Stimulated activated CD8-positive, alpha-beta memory T cell treated with anti-CD3 and anti-CD28 coated beads, Interleukin-12 subunit alpha, Interleukin-12 subunit beta, amount 100 ng/mL, for 1 hour (primary cell): ENCODE measurements around the gene TRPM8.
A peak's percentile ranks its signal among the peaks of the same experiment; 100 is the strongest.

ENCODE experiments used
- DNase-seq: peaks from one replicate; pipeline ENCODE4 v3.0.0-alpha.2; 2020; ENCODE audit warnings: low read depth

Gene TRPM8

GRCh38 chr2:233976087-233976486 lies 58.9 kb downstream of the TRPM8 start:
- no peak for DNase-seq

- DNase-seq = no peak
Observed at GRCh38 chr2:233976690-233977294, 59.6 kb downstream of the TRPM8 start.

DNA sequence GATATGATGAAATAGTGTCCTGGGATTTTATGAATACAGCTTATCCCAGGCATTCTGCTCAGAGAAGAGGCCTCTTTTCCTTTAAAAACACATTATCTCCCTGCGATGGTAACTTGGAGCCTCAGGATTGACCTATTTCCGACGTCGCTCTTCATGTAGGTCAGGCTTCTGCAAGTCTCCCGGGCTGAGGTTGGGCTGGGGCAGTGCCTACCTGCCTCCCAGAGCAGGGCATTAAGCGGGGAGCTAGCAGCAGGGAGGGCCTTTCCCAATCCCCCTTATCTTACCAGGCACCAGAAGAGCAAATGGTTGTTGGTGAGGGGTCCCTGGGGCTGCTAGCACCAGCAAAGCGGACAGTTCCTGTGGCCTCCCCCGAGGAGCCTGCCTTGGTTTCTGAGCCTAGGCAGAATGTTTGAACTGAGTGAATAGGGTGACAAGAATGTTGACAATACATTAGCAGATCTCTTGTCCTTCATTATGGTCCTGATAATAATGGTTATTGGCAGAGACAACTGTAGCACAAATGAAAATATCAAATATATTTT lies 60.2 kb downstream of the TRPM8 start:
- DNase-seq = no peak

DNA sequence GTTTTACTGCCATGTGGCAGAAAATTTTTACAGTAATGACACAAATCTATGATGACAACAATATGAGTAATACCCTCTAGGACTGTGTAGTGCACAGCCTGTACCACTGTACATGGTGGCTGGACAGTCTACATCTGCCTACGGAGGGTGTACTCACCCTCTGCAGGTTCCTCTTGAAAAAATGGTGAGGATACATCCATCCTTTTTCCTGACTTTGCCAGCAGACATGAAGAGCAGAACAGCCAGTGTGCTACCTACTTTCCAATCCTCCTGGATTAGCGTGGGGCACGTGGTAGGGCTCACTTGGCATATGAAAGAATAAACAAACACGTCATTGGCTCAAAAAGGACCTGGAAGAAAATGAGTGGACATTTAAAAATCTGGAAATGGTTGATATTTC lies 62.6 kb downstream of the TRPM8 start:
- DNase-seq = no peak

- no peak for DNase-seq
Observed at GRCh38 chr2:233980955-233981561, 63.9 kb downstream of the TRPM8 start.

GRCh38 chr2:233981574-233982420 lies 64.6 kb downstream of the TRPM8 start:
- no peak for DNase-seq

- DNase-seq = no peak
Observed at GRCh38 chr2:233982421-233983121, 65.4 kb downstream of the TRPM8 start.

GRCh38 chr2:233983445-233983844 lies 66.3 kb downstream of the TRPM8 start:
- no peak for DNase-seq

- DNase-seq = no peak
Observed at GRCh38 chr2:233988581-233988980, 71.4 kb downstream of the TRPM8 start.

- no peak for DNase-seq
Observed at GRCh38 chr2:233989221-233989858, 72.2 kb downstream of the TRPM8 start.

GRCh38 chr2:233990261-233990798 lies 73.2 kb downstream of the TRPM8 start:
- DNase-seq = peak; percentile 39

DNA sequence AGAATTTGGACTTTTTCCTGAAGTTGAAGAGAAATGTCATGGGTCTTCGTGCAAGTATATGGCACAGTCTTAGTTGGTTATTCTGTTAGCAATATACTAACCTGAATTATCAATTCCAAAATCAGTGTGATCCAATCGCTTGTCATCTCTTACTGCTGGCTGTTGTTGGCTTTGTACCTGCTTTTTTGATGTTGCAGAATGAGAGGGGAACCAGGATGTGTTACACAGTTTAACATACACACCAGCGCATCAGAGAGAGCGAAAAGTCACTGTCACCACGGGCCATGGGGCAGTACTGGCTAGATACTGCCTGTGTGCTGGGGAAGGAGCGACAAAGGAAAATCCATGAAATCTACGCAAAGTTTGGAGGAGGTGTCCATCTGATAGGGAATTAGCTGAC lies 74.0 kb downstream of the TRPM8 start:
- no peak for DNase-seq

GRCh38 chr2:233992513-233993217 lies 75.5 kb downstream of the TRPM8 start:
- DNase-seq = no peak

GRCh38 chr2:233993461-233993860 lies 76.3 kb downstream of the TRPM8 start:
- DNase-seq = no peak

DNA sequence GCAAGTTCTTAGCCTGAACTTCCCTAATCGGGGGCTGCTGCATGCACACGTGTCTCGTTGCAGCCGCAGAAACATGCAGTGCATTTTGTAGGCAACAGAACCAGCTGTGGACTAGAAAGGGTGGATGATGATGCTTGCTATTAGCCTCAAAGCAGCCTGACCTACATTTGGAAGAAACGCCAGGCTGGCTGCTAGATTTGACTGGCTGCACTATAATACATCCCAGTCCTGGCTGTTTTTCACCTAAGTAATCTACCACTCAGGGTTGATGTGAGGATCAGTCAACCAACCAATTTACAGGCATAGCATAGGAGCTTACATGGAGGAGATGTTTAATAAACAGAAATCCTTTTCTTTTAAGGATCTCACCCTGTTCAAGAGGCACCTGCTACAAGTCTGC lies 77.0 kb downstream of the TRPM8 start:
- no peak for DNase-seq

GRCh38 chr2:233996000-233996399 lies 78.8 kb downstream of the TRPM8 start:
- DNase-seq = no peak

DNA sequence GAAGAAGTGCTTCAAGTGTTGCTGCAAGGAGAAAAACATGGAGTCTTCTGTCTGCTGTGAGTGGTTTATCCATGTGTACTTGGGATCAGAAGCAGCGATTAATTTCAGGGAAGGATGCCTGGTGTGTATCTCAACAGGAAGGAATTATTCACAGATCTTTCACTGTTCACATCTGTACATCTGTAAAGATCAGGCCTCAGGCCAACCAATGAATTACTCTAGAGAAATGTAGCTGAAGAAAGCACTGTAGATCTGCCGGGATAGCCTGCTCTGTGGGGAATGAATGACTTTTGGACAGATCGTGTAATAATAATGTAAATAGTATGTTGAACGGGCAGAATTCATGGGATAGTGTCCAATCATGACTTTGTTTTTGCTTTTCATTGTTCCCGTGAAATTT lies 79.3 kb downstream of the TRPM8 start:
- DNase-seq = no peak

DNA sequence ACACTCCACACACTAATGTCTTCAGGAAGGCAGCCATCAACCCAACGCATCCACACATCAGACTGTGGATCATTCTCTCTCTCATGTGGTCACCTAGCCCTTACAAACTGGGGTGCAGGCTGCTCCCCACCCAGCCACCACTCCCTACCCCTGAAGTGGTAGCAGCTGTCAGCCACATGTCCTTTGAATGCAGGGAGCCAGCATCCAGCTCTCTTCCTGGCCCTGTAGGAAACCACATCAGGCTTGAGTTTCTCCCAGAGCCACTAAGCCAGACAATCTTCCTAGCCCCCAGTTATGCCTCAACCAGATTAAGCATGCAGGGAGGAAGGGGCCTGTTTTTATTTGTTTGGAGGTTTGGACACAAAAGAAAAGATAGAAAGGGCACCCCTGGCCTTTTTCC lies 80.5 kb downstream of the TRPM8 start:
- DNase-seq = no peak

DNA sequence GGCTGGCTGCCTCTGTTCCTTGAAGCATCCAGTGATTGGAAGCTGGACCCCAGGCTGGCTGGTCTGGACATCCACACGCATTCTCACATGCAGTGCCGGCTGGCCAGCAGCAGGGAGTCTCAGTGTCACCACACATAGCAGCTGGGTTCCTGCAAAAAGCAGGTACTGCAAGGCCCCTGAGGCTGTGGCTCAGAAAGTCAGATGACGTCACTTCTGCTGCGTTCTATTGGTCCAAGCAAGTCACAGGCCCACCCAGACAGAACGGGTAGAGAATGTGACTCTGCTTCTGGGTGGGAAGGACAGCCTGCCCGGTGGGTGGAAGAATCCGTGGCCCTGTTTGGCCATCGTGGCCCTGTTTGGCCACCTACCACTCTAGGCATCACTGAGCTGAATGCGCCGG lies 82.0 kb downstream of the TRPM8 start:
- DNase-seq = no peak

DNA sequence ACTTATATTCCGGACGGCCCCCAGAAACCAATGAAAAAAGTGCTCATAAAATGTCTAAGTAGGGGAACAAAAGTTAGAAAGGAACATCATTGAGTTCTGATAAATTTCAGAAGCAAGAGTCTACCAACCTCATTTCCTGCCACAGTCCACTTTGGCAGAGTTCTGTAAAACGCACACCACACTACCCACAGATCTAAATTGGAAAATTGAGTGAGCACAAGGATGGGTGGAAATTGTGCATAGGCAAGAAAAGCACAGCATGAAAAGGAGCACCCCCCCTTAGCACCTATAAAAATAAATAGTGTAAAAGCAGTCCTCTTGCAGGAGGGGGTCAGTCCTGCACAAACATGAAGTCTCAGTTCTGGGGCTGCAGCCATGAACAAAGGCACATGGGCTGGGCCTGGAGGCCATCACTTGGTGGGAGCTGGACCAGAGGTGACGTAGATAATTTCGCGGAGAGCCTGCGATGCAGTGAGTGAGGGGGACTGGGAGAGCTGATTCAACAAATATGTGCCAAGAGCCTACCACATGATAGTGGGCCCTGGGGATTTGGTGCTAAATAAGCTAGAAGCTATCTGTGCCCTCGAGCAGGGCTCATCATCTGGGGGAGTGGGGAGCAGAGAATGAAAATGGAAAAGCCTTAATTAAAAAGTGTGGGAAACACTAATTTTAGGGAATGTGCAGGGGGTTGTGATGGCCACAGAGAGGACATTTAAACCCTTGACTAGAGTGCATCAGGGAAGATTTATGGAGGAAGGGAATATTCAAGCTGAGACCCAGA lies 84.4 kb downstream of the TRPM8 start:
- no peak for DNase-seq
